Panc1 (cell line): ENCODE measurements around the gene FUBP3.

Experiments
- CTCF ChIP-seq: fragments of 450-650 bp; IDR thresholded peaks from 2 replicates; pipeline ENCODE4 v1.5.1; 2017; ENCODE audit warnings: mild to moderate bottlenecking
- POLR2AphosphoS5 ChIP-seq: IDR thresholded peaks from 2 replicates; pipeline ENCODE4 v1.6.1; 2012; ENCODE audit warnings: mild to moderate bottlenecking, low read depth, low read length, moderate library complexity
- REST ChIP-seq, 2 experiments: IDR thresholded peaks; 2 replicates each; pipeline ENCODE4 v1.6.1; 2011 to 2012; ENCODE audit warnings: low read depth in 2 of 2, control low read depth in 1 of 2, low read length in 1 of 2, mild to moderate bottlenecking in 1 of 2, moderate library complexity in 1 of 2; ENCODE audit not compliant: insufficient read depth in 1 of 2
- SIN3A ChIP-seq: IDR thresholded peaks from 2 replicates; pipeline ENCODE4 v1.6.1; 2012; ENCODE audit warnings: low read depth, mild to moderate bottlenecking, low read length, moderate library complexity, borderline replicate concordance; ENCODE audit not compliant: insufficient read depth

DNA sequence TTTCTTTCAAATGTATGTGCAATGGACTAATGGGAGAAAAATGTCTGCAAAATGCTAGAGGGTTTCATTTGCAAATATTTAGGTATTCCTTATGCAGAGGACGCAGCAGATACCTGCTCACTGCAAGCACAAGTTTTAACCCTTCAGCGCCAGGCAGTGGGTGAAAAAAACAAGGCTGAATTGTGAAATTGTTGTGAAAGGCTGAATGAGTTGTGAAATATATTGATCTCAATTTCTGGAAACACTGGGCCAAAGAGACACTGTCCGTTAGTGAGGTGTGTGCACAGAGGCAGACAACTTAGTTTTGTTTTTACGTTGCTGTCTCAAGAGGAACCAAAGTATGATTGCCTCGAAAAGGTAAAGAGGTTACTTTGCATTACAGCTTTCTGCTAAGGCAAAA lies 18.8 kb downstream of the FUBP3 start:
- TF ChIP-seq SIN3A (no peak), CTCF (no peak), POLR2AphosphoS5 (no peak), REST (IDR thresholded peaks at IDR 0.05; ENCODE audit: insufficient read depth in 1 of 2, low read depth in 2 of 2, low read length in 1 of 2) (no peak)
